ENCODE data around the gene CACNA1H.
"Not testable (repeated sequence)": the region's sequence is repeated elsewhere in the genome, so short reads cannot be mapped to it uniquely, and the experiment has no call there.

CACNA1H gene

DNA sequence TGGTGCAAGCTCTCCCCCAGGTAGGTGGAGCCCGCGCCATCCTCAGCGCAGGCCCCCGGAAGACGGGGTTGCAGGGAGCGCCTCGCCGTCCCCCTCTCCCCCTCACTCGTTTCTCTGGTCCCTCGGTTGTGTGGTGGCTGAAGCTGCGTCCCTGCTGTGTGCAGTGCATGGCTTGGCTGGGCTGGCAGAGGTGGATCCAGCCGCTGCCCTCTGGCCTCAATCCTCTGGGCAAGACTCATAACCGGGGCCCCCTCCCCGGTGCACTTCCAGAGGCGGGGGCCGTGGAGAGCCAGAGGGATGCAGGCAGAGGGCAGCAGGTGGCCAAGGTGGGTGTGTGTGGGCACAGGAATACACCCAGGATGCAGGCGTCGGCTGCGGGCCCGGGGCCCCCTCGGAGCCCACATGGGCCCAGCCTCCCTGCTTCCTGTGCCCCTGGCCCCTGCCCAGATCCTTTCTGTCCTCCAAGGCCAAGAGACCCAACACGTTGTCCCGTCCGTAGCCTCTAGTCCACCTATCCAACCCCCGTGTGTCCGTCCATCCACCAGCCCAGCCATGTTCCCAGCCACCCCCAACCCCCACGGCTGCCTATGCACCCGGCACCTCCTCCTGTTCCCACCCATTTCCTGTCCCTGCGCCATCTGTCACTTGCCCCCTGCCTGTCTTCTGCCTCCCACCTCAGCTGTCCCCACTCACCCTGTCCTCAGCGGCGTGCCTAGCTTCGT lies 62.8 kb downstream of the CACNA1H start:
- DNase-seq = no peak

DNA sequence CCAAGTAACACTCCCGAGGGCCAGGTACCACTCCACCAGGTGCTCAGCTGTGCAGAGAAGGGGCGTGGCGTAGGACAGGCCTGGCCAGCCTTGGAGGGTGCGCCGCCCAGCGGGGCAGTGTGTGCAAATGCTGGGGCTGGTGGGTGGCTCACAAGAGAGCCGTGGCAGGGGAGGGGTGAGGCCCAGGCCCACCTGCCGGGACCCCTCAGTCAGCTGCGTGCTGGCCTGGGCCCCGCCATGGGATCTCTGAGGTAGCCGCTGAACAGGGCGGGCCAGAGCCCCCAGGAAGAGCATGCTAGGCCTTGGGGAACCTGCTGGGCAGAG lies 63.4 kb downstream of the CACNA1H start:
- DNase-seq = no peak

- DNase-seq = no peak
These were observed 63.9 kb downstream of the CACNA1H start for GRCh38 chr16:1216681-1217400.

GRCh38 chr16:1217526-1217925 lies 64.6 kb downstream of the CACNA1H start:
- no peak for DNase-seq

GRCh38 chr16:1218061-1218929 lies 65.4 kb downstream of the CACNA1H start:
- no peak for DNase-seq

GRCh38 chr16:1218930-1219611 lies 66.2 kb downstream of the CACNA1H start:
- DNase-seq = no peak

DNA sequence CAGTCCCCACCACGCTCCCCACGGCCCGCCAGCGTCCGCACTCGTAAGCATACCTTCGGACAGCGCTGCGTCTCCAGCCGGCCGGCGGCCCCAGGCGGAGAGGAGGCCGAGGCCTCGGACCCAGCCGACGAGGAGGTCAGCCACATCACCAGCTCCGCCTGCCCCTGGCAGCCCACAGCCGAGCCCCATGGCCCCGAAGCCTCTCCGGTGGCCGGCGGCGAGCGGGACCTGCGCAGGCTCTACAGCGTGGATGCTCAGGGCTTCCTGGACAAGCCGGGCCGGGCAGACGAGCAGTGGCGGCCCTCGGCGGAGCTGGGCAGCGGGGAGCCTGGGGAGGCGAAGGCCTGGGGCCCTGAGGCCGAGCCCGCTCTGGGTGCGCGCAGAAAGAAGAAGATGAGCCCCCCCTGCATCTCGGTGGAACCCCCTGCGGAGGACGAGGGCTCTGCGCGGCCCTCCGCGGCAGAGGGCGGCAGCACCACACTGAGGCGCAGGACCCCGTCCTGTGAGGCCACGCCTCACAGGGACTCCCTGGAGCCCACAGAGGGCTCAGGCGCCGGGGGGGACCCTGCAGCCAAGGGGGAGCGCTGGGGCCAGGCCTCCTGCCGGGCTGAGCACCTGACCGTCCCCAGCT lies 67.3 kb downstream of the CACNA1H start:
- DNase-seq = no peak

DNA sequence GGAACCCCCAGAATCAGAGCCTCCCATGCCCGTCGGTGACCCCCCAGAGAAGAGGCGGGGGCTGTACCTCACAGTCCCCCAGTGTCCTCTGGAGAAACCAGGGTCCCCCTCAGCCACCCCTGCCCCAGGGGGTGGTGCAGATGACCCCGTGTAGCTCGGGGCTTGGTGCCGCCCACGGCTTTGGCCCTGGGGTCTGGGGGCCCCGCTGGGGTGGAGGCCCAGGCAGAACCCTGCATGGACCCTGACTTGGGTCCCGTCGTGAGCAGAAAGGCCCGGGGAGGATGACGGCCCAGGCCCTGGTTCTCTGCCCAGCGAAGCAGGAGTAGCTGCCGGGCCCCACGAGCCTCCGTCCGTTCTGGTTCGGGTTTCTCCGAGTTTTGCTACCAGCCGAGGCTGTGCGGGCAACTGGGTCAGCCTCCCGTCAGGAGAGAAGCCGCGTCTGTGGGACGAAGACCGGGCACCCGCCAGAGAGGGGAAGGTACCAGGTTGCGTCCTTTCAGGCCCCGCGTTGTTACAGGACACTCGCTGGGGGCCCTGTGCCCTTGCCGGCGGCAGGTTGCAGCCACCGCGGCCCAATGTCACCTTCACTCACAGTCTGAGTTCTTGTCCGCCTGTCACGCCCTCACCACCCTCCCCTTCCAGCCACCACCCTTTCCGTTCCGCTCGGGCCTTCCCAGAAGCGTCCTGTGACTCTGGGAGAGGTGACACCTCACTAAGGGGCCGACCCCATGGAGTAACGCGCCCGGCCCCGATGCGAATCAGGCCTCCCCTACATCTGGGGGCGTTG lies 68.1 kb downstream of the CACNA1H start:
- no peak for DNase-seq

- no peak for DNase-seq
These were observed 69.0 kb downstream of the CACNA1H start for GRCh38 chr16:1221628-1222552.

DNA sequence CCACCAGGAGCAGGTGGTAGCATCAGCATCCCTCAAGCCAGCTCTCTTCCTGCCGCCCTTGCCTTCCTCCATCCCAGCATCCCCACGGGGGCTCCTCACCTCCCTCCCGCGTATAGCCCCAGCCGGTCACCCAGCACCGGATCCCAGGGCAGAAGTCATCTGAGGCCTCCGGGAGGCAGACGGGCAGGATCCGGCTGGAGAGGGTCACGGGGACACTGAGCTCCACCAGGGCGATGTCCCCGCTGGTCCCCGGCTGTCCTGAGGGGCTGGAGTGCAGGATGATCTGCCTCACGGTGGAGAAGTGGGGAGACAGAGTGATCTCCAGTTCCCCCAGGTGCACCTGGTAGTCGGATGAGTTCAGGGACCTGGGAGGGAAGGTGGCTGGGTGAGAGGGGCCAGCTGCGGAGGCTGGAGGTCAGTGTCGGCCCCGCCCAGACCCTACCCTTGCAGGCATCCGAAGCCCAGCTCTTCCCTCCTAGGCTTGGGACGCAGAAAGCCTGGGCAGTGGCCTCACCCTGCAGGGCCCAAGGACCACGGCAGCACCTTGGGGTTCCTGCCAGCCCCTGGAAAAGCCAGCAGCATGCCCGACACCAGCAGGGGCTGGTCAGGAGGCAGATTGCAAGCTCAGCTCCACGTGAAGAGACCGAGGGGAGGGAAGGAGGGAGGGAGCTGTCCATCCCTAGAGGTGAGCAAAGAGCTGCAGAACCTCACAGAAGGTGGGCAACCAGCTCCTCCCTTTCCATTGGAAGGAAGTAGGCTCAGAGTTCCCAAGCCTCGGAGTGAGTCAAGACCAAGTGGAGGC lies 69.8 kb downstream of the CACNA1H start:
- no peak for DNase-seq

DNA sequence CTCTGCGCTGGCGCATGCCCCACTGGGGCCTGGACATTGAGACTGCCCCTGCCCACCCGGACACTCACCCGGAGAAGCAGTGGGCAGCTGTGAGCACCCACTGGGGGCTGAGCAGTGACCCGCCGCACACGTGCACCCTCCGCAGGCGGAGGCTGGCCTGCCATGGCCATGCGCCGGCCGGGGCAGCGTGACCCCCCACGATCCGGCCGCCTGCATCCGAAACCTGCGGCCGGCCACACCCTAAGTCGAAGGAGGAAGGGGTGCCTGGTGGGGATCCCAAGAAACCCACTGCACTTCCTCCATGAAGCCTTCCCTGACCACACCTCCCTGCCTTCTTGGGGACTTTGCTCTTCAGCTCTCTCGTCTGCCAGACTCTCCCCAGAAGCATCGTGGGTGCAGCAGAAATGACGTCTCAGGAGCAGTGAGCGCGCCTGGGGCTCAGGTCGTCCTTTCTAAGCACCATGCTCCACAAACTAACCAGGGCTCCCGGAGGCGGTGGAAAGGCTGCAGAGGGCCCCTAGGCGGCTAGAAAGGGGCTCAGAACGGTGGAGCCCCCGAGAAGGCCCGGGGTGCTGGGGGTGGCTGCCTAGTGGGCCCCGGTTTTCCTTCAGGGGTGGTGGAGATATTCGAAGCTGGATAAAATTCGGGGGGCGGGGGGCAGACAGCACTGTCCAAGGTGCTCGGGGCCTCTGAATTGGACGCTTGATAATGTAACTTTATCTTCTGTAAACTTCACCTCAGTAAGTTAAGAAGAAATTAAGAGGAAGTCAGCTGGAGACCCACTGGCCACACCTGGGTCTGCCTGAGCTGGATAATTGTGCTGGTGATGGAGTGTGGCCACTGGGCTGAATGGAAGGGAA lies 70.7 kb downstream of the CACNA1H start:
- no peak for DNase-seq

DNA sequence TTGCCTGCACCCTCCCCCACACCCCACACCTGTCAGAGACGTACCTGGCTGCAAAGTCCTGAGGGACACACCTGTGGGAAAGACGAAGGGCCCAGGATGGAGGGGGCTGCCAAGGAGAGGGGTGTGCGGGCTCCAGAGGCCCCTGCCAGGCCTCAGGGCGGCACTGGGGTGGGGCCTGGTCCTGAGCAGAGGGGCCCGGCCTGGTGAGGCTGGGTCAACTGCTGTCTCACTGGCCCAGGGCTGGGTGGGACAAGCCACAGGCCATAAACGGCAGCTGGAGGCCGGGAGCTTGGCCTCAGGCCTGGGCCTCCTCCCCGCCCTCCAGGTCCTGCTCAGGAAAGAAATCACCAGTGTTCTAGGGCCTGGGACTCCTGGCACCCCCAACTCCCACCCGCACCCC lies 71.7 kb downstream of the CACNA1H start:
- DNase-seq = no peak

- DNase-seq = no peak
These were observed 72.1 kb downstream of the CACNA1H start, which contains the start of gene TPSG1 for GRCh38 chr16:1225051-1225451. Gene TPSG1, minus strand, starts transcription at chr16:1225268. Its CDS starts 16 bp downstream, at chr16:1225252.

- not testable (repeated sequence) for DNase-seq
These were observed 72.9 kb downstream of the CACNA1H start for GRCh38 chr16:1225728-1226311.

DNA sequence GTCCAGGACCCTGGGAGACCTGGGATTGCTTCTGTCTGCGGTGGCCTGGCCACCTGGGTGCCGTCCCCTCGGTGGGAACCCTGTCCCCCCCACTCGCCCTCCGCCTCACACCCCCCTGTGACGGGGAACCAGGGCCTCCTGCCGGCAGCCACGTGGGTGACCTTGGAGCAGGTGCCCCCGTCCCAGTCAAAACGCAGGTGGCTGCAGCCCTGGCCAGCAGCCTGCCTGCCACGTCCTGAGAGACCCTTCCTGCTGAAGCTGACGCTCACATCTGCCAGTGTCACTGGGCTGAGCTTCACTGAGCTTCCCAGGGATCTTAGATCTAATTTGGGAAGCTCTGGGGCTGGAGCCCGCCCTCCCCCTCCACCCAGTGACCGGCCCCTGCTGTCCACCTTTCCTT lies 73.8 kb downstream of the CACNA1H start:
- not testable (repeated sequence) for DNase-seq

DNA sequence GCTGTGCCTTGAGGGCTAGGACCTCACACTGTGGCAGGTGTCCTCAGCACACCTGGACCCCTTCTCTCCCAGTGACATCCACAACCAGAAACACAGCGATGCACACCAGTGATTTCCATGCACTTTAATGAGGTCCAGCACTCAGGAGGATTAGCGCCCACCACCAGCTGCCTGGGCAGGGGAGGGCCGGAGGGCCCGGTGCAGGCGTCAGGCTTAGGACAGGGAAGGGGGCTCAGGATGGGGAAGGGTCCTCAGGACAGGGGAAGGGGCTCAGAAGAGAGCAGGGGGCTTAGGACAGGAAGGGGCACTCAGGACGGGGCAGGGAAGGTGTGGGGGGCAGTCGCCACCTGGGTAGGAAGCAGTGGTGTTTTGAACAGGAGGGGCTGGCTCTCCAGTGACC lies 75.3 kb downstream of the CACNA1H start:
- not testable (repeated sequence) for DNase-seq

DNA sequence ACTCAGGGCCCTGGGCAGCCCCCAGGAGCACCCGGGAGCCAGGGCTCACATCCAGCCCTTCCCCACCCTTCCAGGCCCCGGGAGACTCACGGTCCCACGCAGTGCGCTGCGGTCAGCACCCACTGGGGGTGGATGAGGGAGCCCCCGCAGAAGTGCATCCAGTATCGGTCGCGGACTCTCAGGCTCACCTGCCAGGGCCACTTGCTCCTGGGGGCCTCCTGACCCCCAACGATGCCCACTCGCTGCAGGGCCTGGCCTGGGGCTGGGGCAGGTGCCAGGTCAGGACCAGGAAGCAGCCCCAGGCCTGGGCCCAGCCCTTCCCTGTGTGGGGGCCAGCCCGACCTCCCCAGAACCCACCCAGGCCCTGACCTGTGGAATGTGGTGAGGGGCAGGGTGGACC lies 76.6 kb downstream of the CACNA1H start:
- DNase-seq = not testable (repeated sequence)

GRCh38 chr16:1230084-1230470 lies 77.2 kb downstream of the CACNA1H start, which contains the start of gene TPSB2:
Gene TPSB2, minus strand, starts transcription at chr16:1230184. Its CDS starts 233 bp downstream, at chr16:1229951.
- DNase-seq = not testable (repeated sequence)

Measured in stimulated activated CD4-positive, alpha-beta T cell treated with anti-CD3 and anti-CD28 coated beads, Interleukin-1b, Interleukin-23, amount 100 ng/mL, for 48 hours (primary cell).